WTC11 (cell line): Measurements from ENCODE around the gene NLRP2B. TPM values are rescaled to one million over a fixed set of nuclear protein-coding genes. Genes with fewer than 3 reads are reported as not detected.

Experiments used
- ATAC-seq: fragments of 200-7000 bp; cut with Tn5 transposase; 2 replicates; pipeline ENCODE4 v1.10.0; 2021; ENCODE audit warnings: mild to moderate bottlenecking, moderate library complexity
- CTCF ChIA-PET: fragments of 300-600 bp; sonication (Branson Sonifier 250); formaldehyde crosslinking; loops from one replicate; lab custom pipeline; 2021; ENCODE audit warnings: antibody characterized with exemption; lab: Charles Lee
- POLR2A ChIA-PET: fragments of 350-600 bp; sonication (Branson Sonifier 250); formaldehyde crosslinking; loops from one replicate; lab custom pipeline; 2021; ENCODE audit warnings: antibody characterized with exemption; lab: Charles Lee
- DNase-seq: peaks from one replicate; pipeline ENCODE4 v3.0.0; 2021; ENCODE audit warnings: low spot score
- H3K27ac Mint-ChIP-seq: 2 replicates; pipeline ENCODE4 v1.8.0; 2021; ENCODE audit warnings: mixed read lengths
- H3K27me3 Mint-ChIP-seq: 2 replicates; pipeline ENCODE4 v1.8.0; 2021; ENCODE audit warnings: low read depth, mild to moderate bottlenecking, moderate library complexity, mixed read lengths
- H3K36me3 Mint-ChIP-seq: 2 replicates; pipeline ENCODE4 v1.8.0; 2021; ENCODE audit warnings: mixed read lengths
- H3K4me1 Mint-ChIP-seq: 2 replicates; pipeline ENCODE4 v1.8.0; 2022; ENCODE audit warnings: mixed read lengths
- H3K4me3 Mint-ChIP-seq: 2 replicates; pipeline ENCODE4 v1.8.0; 2021; ENCODE audit warnings: mild to moderate bottlenecking, moderate library complexity, mixed read lengths
- H3K9me3 Mint-ChIP-seq: 2 replicates; pipeline ENCODE4 v1.8.0; 2021; ENCODE audit warnings: mixed read lengths
- EMX1 ChIP-seq: fragments of 250-450 bp; sonication (Bioruptor Pico); IDR thresholded peaks from 2 replicates; pipeline ENCODE4 v1.8.0; 2021; ENCODE audit warnings: mild to moderate bottlenecking
- ETV6 ChIP-seq: sonication (generic); formaldehyde crosslinking; IDR thresholded peaks from 2 replicates; pipeline ENCODE4 v1.8.1; 2022; ENCODE audit warnings: mild to moderate bottlenecking, missing genetic modification reagents
- FOXP1 ChIP-seq: sonication (generic); formaldehyde crosslinking; IDR thresholded peaks from 2 replicates; pipeline ENCODE4 v1.8.0; 2022; ENCODE audit warnings: missing genetic modification reagents, mild to moderate bottlenecking, moderate library complexity, borderline replicate concordance
- MXD4 ChIP-seq: fragments of 250-450 bp; sonication (Bioruptor Pico); IDR thresholded peaks from 2 replicates; pipeline ENCODE4 v1.8.0; 2021; ENCODE audit warnings: mild to moderate bottlenecking, moderate library complexity, borderline replicate concordance
- MYBL2 ChIP-seq: sonication (generic); formaldehyde crosslinking; IDR thresholded peaks from 2 replicates; pipeline ENCODE4 v1.8.1; 2023; ENCODE audit warnings: mild to moderate bottlenecking, moderate library complexity, missing genetic modification reagents
- SP1 ChIP-seq: sonication (generic); formaldehyde crosslinking; conservative IDR thresholded peaks from 2 replicates; pipeline ENCODE4 v1.8.1; 2022; ENCODE audit warnings: missing genetic modification reagents
- TEAD4 ChIP-seq: sonication (generic); formaldehyde crosslinking; IDR thresholded peaks from 2 replicates; pipeline ENCODE4 v1.8.0; 2022; ENCODE audit warnings: mild to moderate bottlenecking, missing genetic modification reagents
- TP53 ChIP-seq: sonication (generic); formaldehyde crosslinking; IDR thresholded peaks from 2 replicates; pipeline ENCODE4 v1.8.1; 2023; ENCODE audit warnings: mild to moderate bottlenecking, missing genetic modification reagents
- ZNF232 ChIP-seq: sonication (generic); formaldehyde crosslinking; IDR thresholded peaks from 2 replicates; pipeline ENCODE4 v1.8.0; 2022; ENCODE audit warnings: mild to moderate bottlenecking, missing genetic modification reagents
- ZNF317 ChIP-seq: sonication (generic); formaldehyde crosslinking; IDR thresholded peaks from 2 replicates; pipeline ENCODE4 v1.8.1; 2023; ENCODE audit warnings: low read depth, mild to moderate bottlenecking, moderate library complexity, missing genetic modification reagents, borderline replicate concordance
- total RNA-seq: library from RNA; stranded (reverse); gene quantifications from 3 replicates; pipeline ENCODE4 v1.2.3, GENCODE V29; 2021
- TF ChIP-seq, protein P1 (sequence below): sonication (generic); formaldehyde crosslinking; IDR thresholded peaks from 2 replicates; pipeline ENCODE4 v1.8.1; 2022; ENCODE audit warnings: low read depth, missing genetic modification reagents, borderline replicate concordance
- TF ChIP-seq, protein P2 (sequence below): sonication (generic); formaldehyde crosslinking; IDR thresholded peaks from 2 replicates; pipeline ENCODE4 v1.8.0; 2022; ENCODE audit warnings: mild to moderate bottlenecking, missing genetic modification reagents
- TF ChIP-seq, protein P3 (sequence below): sonication (generic); formaldehyde crosslinking; IDR thresholded peaks from 2 replicates; pipeline ENCODE4 v1.8.0; 2023; ENCODE audit warnings: missing genetic modification reagents
- TF ChIP-seq, protein P4 (sequence below): fragments of 250-450 bp; sonication (Bioruptor Pico); IDR thresholded peaks from 2 replicates; pipeline ENCODE4 v1.8.0; 2021; ENCODE audit warnings: mild to moderate bottlenecking
- TF ChIP-seq, protein P5 (sequence below): sonication (generic); formaldehyde crosslinking; IDR thresholded peaks from 2 replicates; pipeline ENCODE4 v1.8.1; 2022; ENCODE audit warnings: missing genetic modification reagents, borderline replicate concordance
- TF ChIP-seq, protein P6 (sequence below): sonication (generic); formaldehyde crosslinking; IDR thresholded peaks from 2 replicates; pipeline ENCODE4 v1.8.0; 2022; ENCODE audit warnings: mild to moderate bottlenecking, missing genetic modification reagents
- TF ChIP-seq, protein P7 (sequence below): sonication (generic); formaldehyde crosslinking; IDR thresholded peaks from 2 replicates; pipeline ENCODE4 v1.8.1; 2022; ENCODE audit warnings: mild to moderate bottlenecking, missing genetic modification reagents, moderate library complexity, borderline replicate concordance
- TF ChIP-seq, protein P8 (sequence below): sonication (generic); formaldehyde crosslinking; IDR thresholded peaks from 2 replicates; pipeline ENCODE4 v1.8.0; 2022; ENCODE audit warnings: mild to moderate bottlenecking, missing genetic modification reagents
- TF ChIP-seq, protein P9 (sequence below): sonication (generic); formaldehyde crosslinking; IDR thresholded peaks from 2 replicates; pipeline ENCODE4 v1.8.1; 2023; ENCODE audit warnings: mild to moderate bottlenecking, missing genetic modification reagents, moderate library complexity

The NLRP2B gene
- total RNA-seq, 1 experiment from 2014 or later, result not detected

DNA sequence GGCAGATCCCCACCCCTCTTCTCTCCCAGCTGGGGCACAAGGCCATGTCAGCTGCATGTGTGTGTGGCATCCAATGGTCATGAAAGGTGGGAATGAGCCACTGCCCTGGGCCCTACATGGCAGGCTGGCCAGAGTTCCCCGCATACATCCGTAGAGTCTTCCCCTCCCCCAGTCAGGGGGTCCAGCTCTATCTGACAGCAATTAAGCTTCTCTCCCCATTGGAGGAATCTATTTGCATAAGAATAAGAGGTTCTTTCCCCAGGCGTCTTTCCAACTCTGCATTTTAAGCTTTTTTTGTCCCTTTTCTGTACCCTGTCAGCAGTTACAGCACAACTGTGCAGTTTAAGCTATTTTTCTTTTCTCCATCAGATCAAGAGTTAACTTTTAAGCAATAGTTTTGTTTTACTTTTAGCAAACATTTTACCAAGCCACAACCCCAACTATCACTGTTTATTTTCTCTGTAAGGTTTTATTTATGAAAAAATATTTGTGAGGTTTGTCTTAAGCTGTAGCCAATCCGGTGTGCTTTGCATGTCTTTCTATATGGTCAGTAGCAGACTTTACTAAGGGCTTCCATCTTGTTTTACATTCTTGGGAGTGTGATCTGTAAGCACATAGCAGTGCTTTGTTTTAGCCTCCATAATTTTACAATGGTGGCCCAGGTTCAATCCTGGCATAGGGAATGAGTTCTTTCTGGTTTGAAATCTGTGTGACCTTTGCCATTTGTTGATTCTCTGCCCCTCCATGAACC is 28.7 kb downstream of the NLRP2B start (continued):
- TF ChIP-seq, protein P1, sequence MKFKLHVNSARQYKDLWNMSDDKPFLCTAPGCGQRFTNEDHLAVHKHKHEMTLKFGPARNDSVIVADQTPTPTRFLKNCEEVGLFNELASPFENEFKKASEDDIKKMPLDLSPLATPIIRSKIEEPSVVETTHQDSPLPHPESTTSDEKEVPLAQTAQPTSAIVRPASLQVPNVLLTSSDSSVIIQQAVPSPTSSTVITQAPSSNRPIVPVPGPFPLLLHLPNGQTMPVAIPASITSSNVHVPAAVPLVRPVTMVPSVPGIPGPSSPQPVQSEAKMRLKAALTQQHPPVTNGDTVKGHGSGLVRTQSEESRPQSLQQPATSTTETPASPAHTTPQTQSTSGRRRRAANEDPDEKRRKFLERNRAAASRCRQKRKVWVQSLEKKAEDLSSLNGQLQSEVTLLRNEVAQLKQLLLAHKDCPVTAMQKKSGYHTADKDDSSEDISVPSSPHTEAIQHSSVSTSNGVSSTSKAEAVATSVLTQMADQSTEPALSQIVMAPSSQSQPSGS (CRISPR knock-in tag), result no peak
- no peak for TF ChIP-seq EMX1 (CRISPR knock-in tag)
- TF ChIP-seq, protein P2, sequence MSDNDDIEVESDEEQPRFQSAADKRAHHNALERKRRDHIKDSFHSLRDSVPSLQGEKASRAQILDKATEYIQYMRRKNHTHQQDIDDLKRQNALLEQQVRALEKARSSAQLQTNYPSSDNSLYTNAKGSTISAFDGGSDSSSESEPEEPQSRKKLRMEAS (CRISPR knock-in tag), result no peak
- TF ChIP-seq ZNF317 (CRISPR knock-in tag), result no peak

DNA sequence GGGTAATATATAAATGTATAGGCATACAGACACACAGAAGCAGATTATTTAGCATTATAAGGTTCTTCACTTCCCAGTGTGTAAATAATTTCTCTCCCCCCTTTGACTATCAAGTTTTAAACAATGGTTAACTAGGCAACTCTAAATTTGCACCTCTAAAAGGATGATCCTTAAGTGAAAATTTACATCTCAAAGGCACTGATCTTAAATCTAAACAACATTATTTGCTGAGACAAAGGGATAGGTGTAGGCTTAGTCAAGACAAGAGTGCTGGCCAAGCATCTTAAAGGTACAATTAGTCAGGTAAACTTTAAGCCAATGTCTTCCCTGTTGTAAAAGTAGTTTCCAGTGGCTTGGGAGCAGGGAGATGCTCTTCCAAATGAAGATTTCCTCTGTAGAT is 33.0 kb downstream of the NLRP2B start:
- DNase-seq (no peak), ATAC-seq (peak; percentile 83)
- H3K27me3 Mint-ChIP-seq, result peaks cover 23% of the 10 kb centered on the region
- TF ChIP-seq, protein P3, sequence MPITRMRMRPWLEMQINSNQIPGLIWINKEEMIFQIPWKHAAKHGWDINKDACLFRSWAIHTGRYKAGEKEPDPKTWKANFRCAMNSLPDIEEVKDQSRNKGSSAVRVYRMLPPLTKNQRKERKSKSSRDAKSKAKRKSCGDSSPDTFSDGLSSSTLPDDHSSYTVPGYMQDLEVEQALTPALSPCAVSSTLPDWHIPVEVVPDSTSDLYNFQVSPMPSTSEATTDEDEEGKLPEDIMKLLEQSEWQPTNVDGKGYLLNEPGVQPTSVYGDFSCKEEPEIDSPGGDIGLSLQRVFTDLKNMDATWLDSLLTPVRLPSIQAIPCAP (CRISPR knock-in tag), result no peak
- TF ChIP-seq ETV6 (no peak), MXD4 (CRISPR knock-in tag) (no peak), FOXP1 (CRISPR knock-in tag) (no peak), MYBL2 (no peak), SP1 (CRISPR knock-in tag) (no peak), ZNF232 (CRISPR knock-in tag) (no peak), TEAD4 (CRISPR knock-in tag) (no peak), TP53 (CRISPR knock-in tag) (no peak)
- TF ChIP-seq, protein P4, sequence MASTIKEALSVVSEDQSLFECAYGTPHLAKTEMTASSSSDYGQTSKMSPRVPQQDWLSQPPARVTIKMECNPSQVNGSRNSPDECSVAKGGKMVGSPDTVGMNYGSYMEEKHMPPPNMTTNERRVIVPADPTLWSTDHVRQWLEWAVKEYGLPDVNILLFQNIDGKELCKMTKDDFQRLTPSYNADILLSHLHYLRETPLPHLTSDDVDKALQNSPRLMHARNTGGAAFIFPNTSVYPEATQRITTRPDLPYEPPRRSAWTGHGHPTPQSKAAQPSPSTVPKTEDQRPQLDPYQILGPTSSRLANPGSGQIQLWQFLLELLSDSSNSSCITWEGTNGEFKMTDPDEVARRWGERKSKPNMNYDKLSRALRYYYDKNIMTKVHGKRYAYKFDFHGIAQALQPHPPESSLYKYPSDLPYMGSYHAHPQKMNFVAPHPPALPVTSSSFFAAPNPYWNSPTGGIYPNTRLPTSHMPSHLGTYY, result no peak
- TF ChIP-seq, protein P5, sequence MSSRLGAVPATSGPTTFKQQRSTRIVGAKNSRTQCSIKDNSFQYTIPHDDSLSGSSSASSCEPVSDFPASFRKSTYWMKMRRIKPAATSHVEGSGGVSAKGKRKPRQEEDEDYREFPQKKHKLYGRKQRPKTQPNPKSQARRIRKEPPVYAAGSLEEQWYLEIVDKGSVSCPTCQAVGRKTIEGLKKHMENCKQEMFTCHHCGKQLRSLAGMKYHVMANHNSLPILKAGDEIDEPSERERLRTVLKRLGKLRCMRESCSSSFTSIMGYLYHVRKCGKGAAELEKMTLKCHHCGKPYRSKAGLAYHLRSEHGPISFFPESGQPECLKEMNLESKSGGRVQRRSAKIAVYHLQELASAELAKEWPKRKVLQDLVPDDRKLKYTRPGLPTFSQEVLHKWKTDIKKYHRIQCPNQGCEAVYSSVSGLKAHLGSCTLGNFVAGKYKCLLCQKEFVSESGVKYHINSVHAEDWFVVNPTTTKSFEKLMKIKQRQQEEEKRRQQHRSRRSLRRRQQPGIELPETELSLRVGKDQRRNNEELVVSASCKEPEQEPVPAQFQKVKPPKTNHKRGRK (CRISPR knock-in tag), result no peak
- TF ChIP-seq, protein P6, sequence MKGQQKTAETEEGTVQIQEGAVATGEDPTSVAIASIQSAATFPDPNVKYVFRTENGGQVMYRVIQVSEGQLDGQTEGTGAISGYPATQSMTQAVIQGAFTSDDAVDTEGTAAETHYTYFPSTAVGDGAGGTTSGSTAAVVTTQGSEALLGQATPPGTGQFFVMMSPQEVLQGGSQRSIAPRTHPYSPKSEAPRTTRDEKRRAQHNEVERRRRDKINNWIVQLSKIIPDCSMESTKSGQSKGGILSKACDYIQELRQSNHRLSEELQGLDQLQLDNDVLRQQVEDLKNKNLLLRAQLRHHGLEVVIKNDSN (CRISPR knock-in tag), result no peak
- TF ChIP-seq, protein P7, sequence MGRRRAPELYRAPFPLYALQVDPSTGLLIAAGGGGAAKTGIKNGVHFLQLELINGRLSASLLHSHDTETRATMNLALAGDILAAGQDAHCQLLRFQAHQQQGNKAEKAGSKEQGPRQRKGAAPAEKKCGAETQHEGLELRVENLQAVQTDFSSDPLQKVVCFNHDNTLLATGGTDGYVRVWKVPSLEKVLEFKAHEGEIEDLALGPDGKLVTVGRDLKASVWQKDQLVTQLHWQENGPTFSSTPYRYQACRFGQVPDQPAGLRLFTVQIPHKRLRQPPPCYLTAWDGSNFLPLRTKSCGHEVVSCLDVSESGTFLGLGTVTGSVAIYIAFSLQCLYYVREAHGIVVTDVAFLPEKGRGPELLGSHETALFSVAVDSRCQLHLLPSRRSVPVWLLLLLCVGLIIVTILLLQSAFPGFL (CRISPR knock-in tag), result no peak
- TF ChIP-seq, protein P8, sequence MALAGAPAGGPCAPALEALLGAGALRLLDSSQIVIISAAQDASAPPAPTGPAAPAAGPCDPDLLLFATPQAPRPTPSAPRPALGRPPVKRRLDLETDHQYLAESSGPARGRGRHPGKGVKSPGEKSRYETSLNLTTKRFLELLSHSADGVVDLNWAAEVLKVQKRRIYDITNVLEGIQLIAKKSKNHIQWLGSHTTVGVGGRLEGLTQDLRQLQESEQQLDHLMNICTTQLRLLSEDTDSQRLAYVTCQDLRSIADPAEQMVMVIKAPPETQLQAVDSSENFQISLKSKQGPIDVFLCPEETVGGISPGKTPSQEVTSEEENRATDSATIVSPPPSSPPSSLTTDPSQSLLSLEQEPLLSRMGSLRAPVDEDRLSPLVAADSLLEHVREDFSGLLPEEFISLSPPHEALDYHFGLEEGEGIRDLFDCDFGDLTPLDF (CRISPR knock-in tag), result no peak
- TF ChIP-seq, protein P9, sequence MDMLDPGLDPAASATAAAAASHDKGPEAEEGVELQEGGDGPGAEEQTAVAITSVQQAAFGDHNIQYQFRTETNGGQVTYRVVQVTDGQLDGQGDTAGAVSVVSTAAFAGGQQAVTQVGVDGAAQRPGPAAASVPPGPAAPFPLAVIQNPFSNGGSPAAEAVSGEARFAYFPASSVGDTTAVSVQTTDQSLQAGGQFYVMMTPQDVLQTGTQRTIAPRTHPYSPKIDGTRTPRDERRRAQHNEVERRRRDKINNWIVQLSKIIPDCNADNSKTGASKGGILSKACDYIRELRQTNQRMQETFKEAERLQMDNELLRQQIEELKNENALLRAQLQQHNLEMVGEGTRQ (CRISPR knock-in tag), result no peak
- ChIA-PET POLR2A (no interaction called here), CTCF (no interaction called here)
- no peaks in the 10 kb centered on the region for H3K36me3 Mint-ChIP-seq
- H3K4me3 Mint-ChIP-seq, result peak overlapping the region; percentile 38
- H3K4me1 Mint-ChIP-seq, result peaks cover 42% of the 10 kb centered on the region
- peaks cover 5% of the 10 kb centered on the region; the same call in 1 of the 2 replicates for H3K9me3 Mint-ChIP-seq
- H3K27ac Mint-ChIP-seq, result no peak overlapping the region
